Muscle layer of duodenum (tissue), 2 donors: ENCODE data around the gene OR51G1.

Source experiments
- H3K27ac ChIP-seq: one replicate; pipeline ENCODE4 v1.7.0; 2013; ENCODE audit warnings: mild to moderate bottlenecking, low read length
- H3K27me3 ChIP-seq: one replicate; pipeline ENCODE4 v1.7.0; 2013; ENCODE audit warnings: low read depth, mild to moderate bottlenecking, control low read depth, low read length
- H3K36me3 ChIP-seq, 2 donors: one replicate each; pipeline ENCODE4 v1.7.0; 2013; ENCODE audit warnings: low read length in 2 of 2, control low read depth in 1 of 2, mild to moderate bottlenecking in 1 of 2; ENCODE audit not compliant: insufficient read depth in 2 of 2, control insufficient read depth in 1 of 2
- H3K4me1 ChIP-seq, 2 donors: one replicate each; pipeline ENCODE4 v1.7.0; 2013; ENCODE audit warnings: low read length in 2 of 2, mild to moderate bottlenecking in 2 of 2, control low read depth in 1 of 2, moderate library complexity in 1 of 2; ENCODE audit not compliant: insufficient read depth in 2 of 2, control insufficient read depth in 1 of 2
- H3K4me3 ChIP-seq, 2 donors: one replicate each; pipeline ENCODE4 v1.7.0; 2013; ENCODE audit warnings: low read length in 2 of 2, low read depth in 1 of 2, mild to moderate bottlenecking in 1 of 2
- H3K9me3 ChIP-seq, 2 donors: one replicate each; pipeline ENCODE4 v1.7.0; 2013; ENCODE audit warnings: low read length in 2 of 2, control low read depth in 1 of 2, mild to moderate bottlenecking in 1 of 2; ENCODE audit not compliant: control insufficient read depth in 1 of 2
- donor health status: healthy.

The OR51G1 gene

GRCh38 chr11:4916581-4916980 lies 7.6 kb downstream of the OR51G1 start:
- H3K27ac ChIP-seq, result no peak overlapping the region
- no peaks in the 10 kb centered on the region for H3K27me3 ChIP-seq
- H3K36me3 ChIP-seq, result no peaks in the 10 kb centered on the region
- H3K9me3 ChIP-seq, result no peaks in the 10 kb centered on the region
- no peak overlapping the region for H3K4me3 ChIP-seq
- H3K4me1 ChIP-seq, result no peaks in the 10 kb centered on the region

DNA sequence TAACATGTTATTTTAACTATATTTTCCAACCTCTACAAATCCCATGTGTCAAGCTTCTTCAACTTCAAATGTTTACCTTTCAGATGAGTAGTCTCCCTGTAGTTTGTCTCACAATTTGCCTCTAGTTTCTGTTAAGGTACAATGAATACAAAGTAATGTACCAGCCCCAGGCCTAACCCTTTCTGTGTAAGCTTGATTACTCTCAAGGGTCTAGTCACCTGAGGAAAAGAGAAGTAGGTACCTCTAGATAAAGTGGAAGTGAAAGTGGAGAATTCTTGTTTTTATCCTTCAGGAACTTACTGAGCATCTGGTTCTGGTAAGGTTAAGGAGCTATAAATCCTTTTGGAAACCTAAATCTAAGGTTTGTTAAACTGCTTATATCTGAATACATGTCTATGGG lies 20.7 kb downstream of the OR51G1 start, which contains the start of gene OR51A7:
OR51A7 (plus strand) TSS at position 300 of the 400 bp plus-strand sequence. CDS start 3,587 bp downstream, outside the sequence.
- no peaks in the 10 kb centered on the region for H3K27me3 ChIP-seq
- H3K4me1 ChIP-seq, result no peaks in the 10 kb centered on the region
- H3K36me3 ChIP-seq, result no peaks in the 10 kb centered on the region
- no peaks in the 10 kb centered on the region for H3K9me3 ChIP-seq
- H3K4me3 ChIP-seq, result no peak within 1 kb of the TSS
- H3K27ac ChIP-seq, result no peak within 1 kb of the TSS

DNA sequence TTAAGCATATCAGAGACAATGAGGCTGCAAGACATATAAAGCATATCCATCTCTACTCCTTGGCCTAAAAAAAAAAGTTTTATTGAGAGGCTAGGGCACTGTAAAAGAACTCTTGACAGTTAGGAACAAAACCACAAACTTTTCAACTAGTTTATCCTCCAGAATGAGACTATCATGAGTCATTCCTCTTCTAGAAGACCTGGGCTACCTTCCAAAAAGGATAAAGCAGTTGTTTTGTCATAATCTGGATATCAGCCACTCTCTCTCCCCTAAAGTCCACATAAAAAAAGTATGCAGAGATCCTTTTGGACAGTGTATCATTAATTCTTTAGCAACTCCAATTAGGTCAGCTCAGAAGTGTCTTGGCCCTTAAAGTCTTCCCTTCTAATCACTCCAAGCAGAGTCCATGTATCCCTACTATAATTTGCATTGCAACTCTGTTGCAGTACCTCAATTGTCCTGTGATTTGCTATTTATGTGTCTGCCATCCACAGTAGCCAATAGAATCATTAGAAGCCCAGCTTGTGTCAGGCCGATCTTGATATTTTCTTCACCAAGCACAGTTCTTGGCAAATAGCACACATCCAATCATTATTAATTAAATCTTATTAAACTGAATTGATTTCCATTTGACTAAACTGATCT lies 32.0 kb downstream of the OR51G1 start:
- Histone ChIP-seq H3K27me3 (no peaks in the 10 kb centered on the region), H3K4me1 (no peaks in the 10 kb centered on the region), H3K27ac (no peak overlapping the region), H3K36me3 (no peaks in the 10 kb centered on the region), H3K4me3 (no peak overlapping the region), H3K9me3 (no peaks in the 10 kb centered on the region)

DNA sequence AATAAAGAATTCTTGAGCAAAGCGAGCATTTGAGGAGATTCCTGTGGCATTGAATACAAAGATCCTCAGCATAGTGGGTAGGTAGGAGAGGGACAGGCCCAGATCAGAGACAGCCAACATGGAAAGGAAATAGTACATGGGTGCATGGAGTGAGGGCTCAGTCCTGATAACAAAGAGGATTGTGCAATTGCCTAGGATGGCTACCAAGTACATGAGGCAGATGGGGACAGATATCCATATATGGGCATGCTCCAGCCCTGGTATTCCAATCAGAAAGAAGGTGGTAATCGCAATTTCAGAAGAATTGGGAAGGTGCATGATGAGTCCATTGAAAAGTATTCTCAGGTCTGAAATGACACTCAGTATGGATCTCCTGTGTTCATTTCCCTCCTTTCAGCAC lies 33.9 kb downstream of the OR51G1 start:
- Histone ChIP-seq H3K27me3 (no peaks in the 10 kb centered on the region), H3K36me3 (no peaks in the 10 kb centered on the region), H3K9me3 (no peaks in the 10 kb centered on the region), H3K4me3 (no peak overlapping the region), H3K4me1 (no peaks in the 10 kb centered on the region), H3K27ac (no peak overlapping the region)

GRCh38 chr11:4887591-4887990 lies 36.5 kb downstream of the OR51G1 start:
- H3K4me1 ChIP-seq, result no peaks in the 10 kb centered on the region
- H3K27me3 ChIP-seq, result no peaks in the 10 kb centered on the region
- H3K9me3 ChIP-seq, result no peaks in the 10 kb centered on the region
- H3K4me3 ChIP-seq, result no peak overlapping the region
- H3K36me3 ChIP-seq, result no peaks in the 10 kb centered on the region
- no peak overlapping the region for H3K27ac ChIP-seq

DNA sequence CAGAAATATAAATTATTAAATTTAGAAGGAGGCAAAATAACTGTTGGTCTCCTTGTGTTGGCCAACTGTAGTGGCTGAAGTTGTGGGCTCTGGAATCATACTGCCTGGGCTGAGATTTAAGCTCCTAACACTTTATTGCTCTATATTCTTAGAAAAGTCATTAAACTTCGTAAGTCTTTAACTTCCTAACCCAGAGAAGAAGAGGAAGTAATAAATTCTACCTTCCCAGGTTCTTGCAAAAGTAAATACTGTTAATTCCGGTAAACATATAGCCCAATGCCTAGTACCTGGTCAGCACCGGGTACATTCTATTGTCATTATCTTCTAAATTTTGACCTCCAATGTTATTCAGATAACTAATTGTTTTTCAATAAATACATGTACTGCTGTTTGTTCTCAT lies 38.0 kb downstream of the OR51G1 start:
- no peaks in the 10 kb centered on the region for H3K9me3 ChIP-seq

DNA sequence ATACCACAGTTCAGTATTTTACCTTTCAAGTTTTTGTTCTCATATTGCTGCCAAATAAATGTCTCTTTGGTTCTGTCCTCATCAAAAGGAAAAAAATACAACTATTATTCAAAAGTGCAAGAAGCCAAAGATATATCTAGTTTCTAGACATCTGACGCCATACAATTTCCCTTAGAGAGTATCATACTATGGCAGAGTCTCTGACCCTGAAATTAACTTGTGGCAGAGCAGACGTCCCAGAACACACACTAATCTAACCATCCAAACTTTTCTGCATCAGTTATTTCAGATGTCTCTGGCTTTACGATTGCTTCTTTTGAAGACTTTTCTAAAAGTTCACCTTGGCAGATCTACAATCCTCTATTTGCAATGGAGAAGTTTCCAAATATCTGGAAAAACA lies 39.8 kb downstream of the OR51G1 start:
- Histone ChIP-seq H3K4me1 (no peaks in the 10 kb centered on the region), H3K4me3 (no peak overlapping the region), H3K9me3 (no peaks in the 10 kb centered on the region), H3K27me3 (no peaks in the 10 kb centered on the region), H3K36me3 (no peaks in the 10 kb centered on the region), H3K27ac (no peak overlapping the region)

More for the DNA sequence above, 38.0 kb downstream of the OR51G1 start:
- Histone ChIP-seq H3K4me1 (no peaks in the 10 kb centered on the region), H3K27ac (no peak overlapping the region), H3K27me3 (no peaks in the 10 kb centered on the region), H3K4me3 (no peak overlapping the region), H3K36me3 (no peaks in the 10 kb centered on the region)

DNA sequence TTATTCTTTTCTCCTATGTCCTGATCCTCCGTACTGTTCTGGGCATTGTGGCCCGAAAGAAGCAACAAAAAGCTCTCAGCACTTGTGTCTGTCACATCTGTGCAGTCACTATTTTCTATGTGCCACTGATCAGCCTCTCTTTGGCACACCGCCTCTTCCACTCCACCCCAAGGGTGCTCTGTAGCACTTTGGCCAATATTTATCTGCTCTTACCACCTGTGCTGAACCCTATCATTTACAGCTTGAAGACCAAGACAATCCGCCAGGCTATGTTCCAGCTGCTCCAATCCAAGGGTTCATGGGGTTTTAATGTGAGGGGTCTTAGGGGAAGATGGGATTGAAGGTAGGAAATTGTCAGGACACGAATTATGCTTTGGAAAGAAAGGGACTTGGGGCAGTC lies 41.6 kb downstream of the OR51G1 start:
- Histone ChIP-seq H3K4me3 (no peak overlapping the region), H3K9me3 (no peaks in the 10 kb centered on the region)

DNA sequence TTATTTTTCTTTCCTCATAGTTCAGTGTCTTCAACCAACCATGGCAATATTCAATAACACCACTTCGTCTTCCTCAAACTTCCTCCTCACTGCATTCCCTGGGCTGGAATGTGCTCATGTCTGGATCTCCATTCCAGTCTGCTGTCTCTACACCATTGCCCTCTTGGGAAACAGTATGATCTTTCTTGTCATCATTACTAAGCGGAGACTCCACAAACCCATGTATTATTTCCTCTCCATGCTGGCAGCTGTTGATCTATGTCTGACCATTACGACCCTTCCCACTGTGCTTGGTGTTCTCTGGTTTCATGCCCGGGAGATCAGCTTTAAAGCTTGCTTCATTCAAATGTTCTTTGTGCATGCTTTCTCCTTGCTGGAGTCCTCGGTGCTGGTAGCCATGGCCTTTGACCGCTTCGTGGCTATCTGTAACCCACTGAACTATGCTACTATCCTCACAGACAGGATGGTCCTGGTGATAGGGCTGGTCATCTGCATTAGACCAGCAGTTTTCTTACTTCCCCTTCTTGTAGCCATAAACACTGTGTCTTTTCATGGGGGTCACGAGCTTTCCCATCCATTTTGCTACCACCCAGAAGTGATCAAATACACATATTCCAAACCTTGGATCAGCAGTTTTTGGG lies 42.2 kb downstream of the OR51G1 start, which contains the start of gene OR51T1:
OR51T1 (plus strand) TSS at position 41 of the 641 bp plus-strand sequence; CDS start at position 41, 0 bp downstream.
- Histone ChIP-seq H3K4me3 (no peak within 1 kb of the TSS), H3K4me1 (no peaks in the 10 kb centered on the region), H3K27ac (no peak within 1 kb of the TSS), H3K27me3 (no peaks in the 10 kb centered on the region), H3K9me3 (no peaks in the 10 kb centered on the region), H3K36me3 (no peaks in the 10 kb centered on the region)

More for the DNA sequence above, 41.6 kb downstream of the OR51G1 start:
- H3K4me1 ChIP-seq, result no peaks in the 10 kb centered on the region
- no peak overlapping the region for H3K27ac ChIP-seq
- H3K36me3 ChIP-seq, result no peaks in the 10 kb centered on the region
- H3K27me3 ChIP-seq, result no peaks in the 10 kb centered on the region

- Histone ChIP-seq H3K27ac (no peak overlapping the region), H3K36me3 (no peaks in the 10 kb centered on the region), H3K4me3 (no peak overlapping the region), H3K27me3 (no peaks in the 10 kb centered on the region), H3K9me3 (no peaks in the 10 kb centered on the region), H3K4me1 (no peaks in the 10 kb centered on the region)
These were observed 43.0 kb downstream of the OR51G1 start for GRCh38 chr11:4881188-4881587.
